OCI-LY7 (cell line): ENCODE data around the gene CYTH3. TPM values are rescaled to one million over a fixed set of nuclear protein-coding genes. Genes with fewer than 3 reads are reported as not detected.

Experiments used
- BruUV-seq: library from RNA; stranded (reverse); fragments of 400-500 nt; replicated peaks from 2 replicates; lab custom pipeline; 2021; lab: Mats Ljungman, UMichigan
- CTCF ChIA-PET: fragments of 300-600 bp; sonication (Branson Sonifier 250); formaldehyde crosslinking; loops from one replicate; lab custom pipeline; 2022; ENCODE audit warnings: antibody characterized with exemption; ENCODE audit not compliant: unreplicated experiment; lab: Charles Lee
- POLR2A ChIA-PET: fragments of 300-600 bp; sonication (Branson Sonifier 250); formaldehyde crosslinking; loops from one replicate; lab custom pipeline; 2022; ENCODE audit warnings: antibody characterized with exemption; lab: Charles Lee
- DNase-seq: peaks from one replicate; pipeline ENCODE4 v3.0.0-alpha.2; 2015; ENCODE audit warnings: low spot score
- H2AFZ ChIP-seq: fragments of 200-600 bp; sonication (generic), shearing (Covaris generic); 2 replicates; pipeline ENCODE4 v1.6.1; 2014; ENCODE audit warnings: mild to moderate bottlenecking, antibody characterized with exemption, low read length, moderate library complexity
- H3K27ac ChIP-seq: fragments of 200-600 bp; sonication (generic); 2 replicates; pipeline ENCODE4 v1.5.1; 2014; ENCODE audit warnings: mixed run types, low read depth, mild to moderate bottlenecking, moderate library complexity, low read length, inconsistent platforms; ENCODE audit not compliant: poor library complexity, severe bottlenecking
- H3K36me3 ChIP-seq: fragments of 200-600 bp; sonication (generic); 2 replicates; pipeline ENCODE4 v1.6.1; 2014; ENCODE audit warnings: mild to moderate bottlenecking, antibody characterized with exemption, low read length, moderate library complexity, mixed read lengths; ENCODE audit not compliant: insufficient read depth
- H3K4me1 ChIP-seq: fragments of 200-600 bp; sonication (generic); 2 replicates; pipeline ENCODE4 v1.5.1; 2014; ENCODE audit warnings: mild to moderate bottlenecking, low read length; ENCODE audit not compliant: insufficient read depth, poor library complexity, severe bottlenecking
- H3K4me2 ChIP-seq: fragments of 200-600 bp; sonication (generic); 2 replicates; pipeline ENCODE4 v1.6.1; 2014; ENCODE audit warnings: mild to moderate bottlenecking, low read length
- H3K4me3 ChIP-seq: fragments of 200-600 bp; sonication (generic); 2 replicates; pipeline ENCODE4 v1.5.1; 2014; ENCODE audit warnings: mild to moderate bottlenecking, low read depth, low read length; ENCODE audit not compliant: poor library complexity, severe bottlenecking
- H3K79me2 ChIP-seq: fragments of 200-600 bp; sonication (generic); 2 replicates; pipeline ENCODE4 v1.6.1; 2016; ENCODE audit warnings: low read depth, mild to moderate bottlenecking, low read length, moderate library complexity, mixed read lengths; ENCODE audit not compliant: insufficient read depth
- H3K9me2 ChIP-seq: fragments of 200-600 bp; sonication (generic); 2 replicates; pipeline ENCODE4 v1.6.1; 2016; ENCODE audit warnings: mild to moderate bottlenecking, low read length, mixed read lengths; ENCODE audit not compliant: insufficient read depth
- H3K9me3 ChIP-seq: fragments of 200-600 bp; sonication (generic); 2 replicates; pipeline ENCODE4 v1.6.1; 2014; ENCODE audit warnings: mild to moderate bottlenecking, mixed run types, low read length, mixed read lengths
- H4K20me1 ChIP-seq: fragments of 200-600 bp; sonication (generic); 2 replicates; pipeline ENCODE4 v1.6.1; 2014; ENCODE audit warnings: mild to moderate bottlenecking, antibody characterized with exemption, low read length, moderate library complexity, mixed read lengths; ENCODE audit not compliant: insufficient read depth
- CTCF ChIP-seq: fragments of 200-600 bp; sonication (generic); conservative IDR thresholded peaks from 2 replicates; pipeline ENCODE4 v1.5.1; 2014; ENCODE audit warnings: mild to moderate bottlenecking, antibody characterized with exemption, low read length, moderate library complexity, mixed read lengths
- EZH2phosphoT487 ChIP-seq: fragments of 200-600 bp; sonication (generic); IDR thresholded peaks from 2 replicates; pipeline ENCODE4 v1.6.1; 2018; ENCODE audit warnings: low read depth, borderline replicate concordance, mild to moderate bottlenecking, mixed run types, antibody characterized with exemption, low read length, moderate library complexity, mixed read lengths
- intact Hi-C: fragments of 100-400 bp; cut with micrococcal nuclease; formaldehyde crosslinking; loops from one replicate; pipeline ENCODE4 v1.10.0; 2022; ENCODE audit not compliant: unreplicated experiment
- total RNA-seq, 2 experiments: library from RNA; depleted of rRNA in 1 of 2; stranded (reverse); fragments of >200 nt in 1 of 2; shearing (Covaris generic) in 1 of 2; gene quantifications; 2 replicates each; pipeline ENCODE4 v1.2.3, GENCODE V29; 2014 to 2022

The CYTH3 gene
- total RNA-seq, 2 experiments from 2014 or later = 3.7 to 4.7 TPM

- H3K79me2 ChIP-seq = no peaks in the 10 kb centered on the region
- no peaks in the 10 kb centered on the region for H3K4me1 ChIP-seq
- DNase-seq = no peak
- H3K9me2 ChIP-seq = no peaks in the 10 kb centered on the region
- H3K9me3 ChIP-seq = no peaks in the 10 kb centered on the region
- H2AFZ ChIP-seq = no peak overlapping the region
- H3K36me3 ChIP-seq = peaks cover 94% of the 10 kb centered on the region
- intact Hi-C loops = no loop called here
- no peak overlapping the region for H3K27ac ChIP-seq
- H4K20me1 ChIP-seq = no peaks in the 10 kb centered on the region; the same call in 1 of the 2 replicates
- no peak overlapping the region for H3K4me3 ChIP-seq
- BruUV-seq = TSS peak; percentile 55
- ChIA-PET CTCF (no interaction called here), POLR2A (interaction anchor here (0.6 kb wide), 1 partner anchor 104 kb away, joined by 3 read pairs; no protein-coding TSS in a partner anchor)
- TF ChIP-seq EZH2phosphoT487 (no peak), CTCF (no peak)
- H3K4me2 ChIP-seq = no peak overlapping the region
Observed at GRCh38 chr7:6149996-6150395, 122.4 kb downstream of the CYTH3 start.

- no TSS peak for BruUV-seq
- H3K9me2 ChIP-seq = no peaks in the 10 kb centered on the region
- H3K4me1 ChIP-seq = no peaks in the 10 kb centered on the region
- H4K20me1 ChIP-seq = no peaks in the 10 kb centered on the region; the same call in 1 of the 2 replicates
- ChIA-PET POLR2A (interaction anchor here (0.5 kb wide), 1 partner anchor 9 kb away, joined by 3 read pairs; no protein-coding TSS in a partner anchor), CTCF (no interaction called here)
- no peak for TF ChIP-seq EZH2phosphoT487
- no peak for TF ChIP-seq CTCF
- intact Hi-C loops = no loop called here
- H3K36me3 ChIP-seq = peaks cover 94% of the 10 kb centered on the region
- H2AFZ ChIP-seq = no peak overlapping the region
- no peak overlapping the region for H3K4me3 ChIP-seq
- H3K27ac ChIP-seq = no peak overlapping the region
- no peak overlapping the region for H3K4me2 ChIP-seq
- no peaks in the 10 kb centered on the region for H3K79me2 ChIP-seq
- no peaks in the 10 kb centered on the region for H3K9me3 ChIP-seq
- DNase-seq = no peak
Observed at GRCh38 chr7:6148724-6149360, 123.6 kb downstream of the CYTH3 start.

GRCh38 chr7:6147627-6148026 lies 124.8 kb downstream of the CYTH3 start:
- CTCF ChIA-PET = no interaction called here

More at GRCh38 chr7:6147627-6148026, 124.8 kb downstream of the CYTH3 start:
- BruUV-seq = no TSS peak
- intact Hi-C loops = no loop called here
- Histone ChIP-seq H3K9me2 (no peaks in the 10 kb centered on the region), H3K4me1 (no peaks in the 10 kb centered on the region), H3K79me2 (no peaks in the 10 kb centered on the region), H3K9me3 (no peaks in the 10 kb centered on the region), H2AFZ (no peak overlapping the region), H3K36me3 (peaks cover 94% of the 10 kb centered on the region), H3K4me3 (no peak overlapping the region), H4K20me1 (no peaks in the 10 kb centered on the region; the same call in 1 of the 2 replicates), H3K4me2 (no peak overlapping the region), H3K27ac (no peak overlapping the region)
- POLR2A ChIA-PET = interaction anchor here (0.7 kb wide), 1 partner anchor 338 kb away, joined by 3 read pairs; no protein-coding TSS in a partner anchor
- no peak for DNase-seq
- TF ChIP-seq CTCF (no peak), EZH2phosphoT487 (no peak)
